Neural progenitor cell (in vitro differentiated cells): ENCODE measurements around the gene TAF10. TPM values are rescaled to one million over a fixed set of nuclear protein-coding genes. Genes with fewer than 3 reads are reported as not detected.

Experiments
- DNase-seq: peaks from one replicate; pipeline ENCODE4 v3.0.0-alpha.2; 2016; ENCODE audit warnings: low spot score
- H2AFZ ChIP-seq: fragments of 200-600 bp; sonication (generic); replicated peaks from 2 replicates; pipeline ENCODE4 v1.6.1; 2016; ENCODE audit warnings: antibody characterized with exemption
- H3F3A ChIP-seq: fragments of 200-600 bp; sonication (generic); 2 replicates; pipeline ENCODE4 v1.6.1; 2016; ENCODE audit warnings: antibody characterized with exemption, low read depth
- H3K27ac ChIP-seq: fragments of 200-600 bp; sonication (generic); 2 replicates; pipeline ENCODE4 v1.5.1; 2016; ENCODE audit warnings: mild to moderate bottlenecking
- H3K27me3 ChIP-seq: fragments of 200-600 bp; sonication (generic); 2 replicates; pipeline ENCODE4 v1.6.1; 2016; ENCODE audit warnings: mild to moderate bottlenecking, moderate library complexity
- H3K36me3 ChIP-seq: fragments of 200-600 bp; sonication (generic); 2 replicates; pipeline ENCODE4 v1.5.1; 2016
- H3K4me1 ChIP-seq: fragments of 200-600 bp; sonication (generic); 2 replicates; pipeline ENCODE4 v1.6.1; 2016; ENCODE audit warnings: mixed run types
- H3K4me2 ChIP-seq: fragments of 200-600 bp; sonication (generic); 2 replicates; pipeline ENCODE4 v1.6.1; 2016
- H3K4me3 ChIP-seq: fragments of 200-600 bp; sonication (generic); 2 replicates; pipeline ENCODE4 v1.5.1; 2016
- H3K79me2 ChIP-seq: fragments of 200-600 bp; sonication (generic); 2 replicates; pipeline ENCODE4 v1.6.1; 2016; ENCODE audit warnings: low read depth
- H3K9ac ChIP-seq: fragments of 200-600 bp; sonication (generic); 2 replicates; pipeline ENCODE4 v1.6.1; 2016
- H3K9me3 ChIP-seq: fragments of 200-600 bp; sonication (generic); 2 replicates; pipeline ENCODE4 v1.5.1; 2016; ENCODE audit warnings: low read depth
- H4K20me1 ChIP-seq: fragments of 200-600 bp; sonication (generic); 2 replicates; pipeline ENCODE4 v1.6.1; 2016; ENCODE audit warnings: low read depth
- H3K27ac Mint-ChIP-seq: 3 replicates; pipeline ENCODE4 v1.8.0; 2021; ENCODE audit warnings: mixed read lengths
- H3K27me3 Mint-ChIP-seq: 2 replicates; pipeline ENCODE4 v1.8.0; 2022; ENCODE audit warnings: low read depth, mild to moderate bottlenecking, inconsistent platforms, moderate library complexity, mixed read lengths; ENCODE audit not compliant: insufficient read depth
- H3K36me3 Mint-ChIP-seq: 3 replicates; pipeline ENCODE4 v1.8.0; 2021; ENCODE audit warnings: mixed read lengths
- H3K4me1 Mint-ChIP-seq: 3 replicates; pipeline ENCODE4 v1.8.0; 2021; ENCODE audit warnings: mixed read lengths
- H3K4me3 Mint-ChIP-seq: 3 replicates; pipeline ENCODE4 v1.8.0; 2021; ENCODE audit warnings: mild to moderate bottlenecking, moderate library complexity, mixed read lengths
- H3K9me3 Mint-ChIP-seq: 3 replicates; pipeline ENCODE4 v1.8.0; 2020; ENCODE audit warnings: mixed read lengths
- EZH2 ChIP-seq: fragments of 200-600 bp; sonication (generic); IDR thresholded peaks from 2 replicates; pipeline ENCODE4 v1.6.1; 2017; ENCODE audit warnings: antibody characterized with exemption, mild to moderate bottlenecking, moderate library complexity
- EZH2phosphoT487 ChIP-seq: fragments of 200-600 bp; sonication (generic); IDR thresholded peaks from 2 replicates; pipeline ENCODE4 v1.6.1; 2017; ENCODE audit warnings: antibody characterized with exemption
- total RNA-seq: library from RNA; depleted of rRNA; stranded (reverse); fragments of >200 nt; gene quantifications from 2 replicates; pipeline ENCODE4 v1.2.3, GENCODE V29; 2015; ENCODE audit warnings: low replicate concordance
- TF ChIP-seq, protein P1 (sequence below): fragments of 200-600 bp; sonication (generic); IDR thresholded peaks from 2 replicates; pipeline ENCODE4 v1.5.1; 2017; ENCODE audit warnings: antibody characterized with exemption, mild to moderate bottlenecking

Gene TAF10
- total RNA-seq, 1 donor from 2014 or later, result 34.1 TPM

DNA sequence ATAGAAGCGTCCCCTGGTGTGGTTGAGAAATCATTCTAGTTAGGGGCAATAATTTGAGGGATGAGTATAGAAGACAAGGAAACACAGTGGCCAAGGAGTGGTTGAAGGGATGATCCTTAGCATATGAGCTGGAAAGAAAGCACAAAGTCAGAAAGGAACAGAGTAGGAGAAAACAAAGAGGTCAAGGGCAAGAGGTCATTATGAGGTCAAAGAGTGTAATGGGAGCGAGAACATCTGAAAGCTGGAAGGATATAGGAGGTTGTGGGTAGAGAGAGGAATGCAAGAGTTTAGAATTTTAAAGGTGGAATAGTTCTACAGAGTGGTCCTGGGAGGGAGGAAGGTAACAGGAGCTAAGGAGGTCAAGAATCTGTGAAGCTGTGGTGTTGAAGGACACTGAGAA is 41.6 kb upstream of the TAF10 start:
- Mint-ChIP-seq H3K36me3 (no peaks in the 10 kb centered on the region), H3K27ac (no peak overlapping the region), H3K4me3 (no peak overlapping the region), H3K4me1 (peaks cover 11% of the 10 kb centered on the region), H3K27me3 (peaks cover 5% of the 10 kb centered on the region), H3K9me3 (no peaks in the 10 kb centered on the region)
- no peak for DNase-seq
- H4K20me1 ChIP-seq, result no peaks in the 10 kb centered on the region
- H3K9ac ChIP-seq, result no peak overlapping the region
- H2AFZ ChIP-seq, result no peak overlapping the region
- peaks cover 75% of the 10 kb centered on the region for H3K27me3 ChIP-seq
- no peak for TF ChIP-seq EZH2
- TF ChIP-seq, protein P1, sequence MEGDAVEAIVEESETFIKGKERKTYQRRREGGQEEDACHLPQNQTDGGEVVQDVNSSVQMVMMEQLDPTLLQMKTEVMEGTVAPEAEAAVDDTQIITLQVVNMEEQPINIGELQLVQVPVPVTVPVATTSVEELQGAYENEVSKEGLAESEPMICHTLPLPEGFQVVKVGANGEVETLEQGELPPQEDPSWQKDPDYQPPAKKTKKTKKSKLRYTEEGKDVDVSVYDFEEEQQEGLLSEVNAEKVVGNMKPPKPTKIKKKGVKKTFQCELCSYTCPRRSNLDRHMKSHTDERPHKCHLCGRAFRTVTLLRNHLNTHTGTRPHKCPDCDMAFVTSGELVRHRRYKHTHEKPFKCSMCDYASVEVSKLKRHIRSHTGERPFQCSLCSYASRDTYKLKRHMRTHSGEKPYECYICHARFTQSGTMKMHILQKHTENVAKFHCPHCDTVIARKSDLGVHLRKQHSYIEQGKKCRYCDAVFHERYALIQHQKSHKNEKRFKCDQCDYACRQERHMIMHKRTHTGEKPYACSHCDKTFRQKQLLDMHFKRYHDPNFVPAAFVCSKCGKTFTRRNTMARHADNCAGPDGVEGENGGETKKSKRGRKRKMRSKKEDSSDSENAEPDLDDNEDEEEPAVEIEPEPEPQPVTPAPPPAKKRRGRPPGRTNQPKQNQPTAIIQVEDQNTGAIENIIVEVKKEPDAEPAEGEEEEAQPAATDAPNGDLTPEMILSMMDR, result no peak
- TF ChIP-seq EZH2phosphoT487, result no peak
- no peaks in the 10 kb centered on the region for H3K36me3 ChIP-seq
- H3K4me1 ChIP-seq, result peaks cover 3% of the 10 kb centered on the region
- H3K4me2 ChIP-seq, result no peak overlapping the region
- no peaks in the 10 kb centered on the region for H3K79me2 ChIP-seq
- no peaks in the 10 kb centered on the region for H3K9me3 ChIP-seq
- H3K4me3 ChIP-seq, result no peak overlapping the region
- H3K27ac ChIP-seq, result no peak overlapping the region
- H3F3A ChIP-seq, result peaks cover 7% of the 10 kb centered on the region

DNA sequence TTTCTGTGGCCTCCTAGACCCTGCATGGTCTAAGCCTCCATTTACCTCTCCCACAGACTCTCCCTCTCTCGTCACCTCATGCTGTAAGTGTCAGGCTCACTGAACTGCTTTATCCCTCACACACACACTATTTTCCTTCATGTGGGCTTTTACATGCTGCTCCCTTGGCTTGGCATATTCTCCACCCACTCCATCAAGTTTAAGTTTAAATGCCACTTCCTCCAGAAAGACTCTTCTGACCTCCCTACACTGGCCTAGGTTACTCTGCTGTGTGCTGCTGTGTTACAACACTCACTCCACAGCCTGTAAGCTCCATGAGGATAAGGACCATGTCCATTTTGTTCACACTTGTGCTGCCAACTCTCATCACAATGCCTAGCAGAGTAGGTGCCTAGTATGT is 41.1 kb upstream of the TAF10 start:
- no peaks in the 10 kb centered on the region for H4K20me1 ChIP-seq
- DNase-seq, result no peak
- H3K9me3 ChIP-seq, result no peaks in the 10 kb centered on the region
- H3K4me1 ChIP-seq, result peaks cover 3% of the 10 kb centered on the region
- no peak overlapping the region for H3K4me3 ChIP-seq
- no peak overlapping the region for H2AFZ ChIP-seq
- no peaks in the 10 kb centered on the region for H3K79me2 ChIP-seq
- Mint-ChIP-seq H3K27ac (no peak overlapping the region), H3K4me1 (peaks cover 11% of the 10 kb centered on the region), H3K4me3 (no peak overlapping the region), H3K36me3 (no peaks in the 10 kb centered on the region), H3K27me3 (peaks cover 5% of the 10 kb centered on the region), H3K9me3 (no peaks in the 10 kb centered on the region)
- H3K9ac ChIP-seq, result no peak overlapping the region
- H3K4me2 ChIP-seq, result no peak overlapping the region
- H3K27ac ChIP-seq, result no peak overlapping the region
- no peak for TF ChIP-seq EZH2phosphoT487
- TF ChIP-seq EZH2, result no peak
- TF ChIP-seq, protein P1, result no peak
- H3K36me3 ChIP-seq, result no peaks in the 10 kb centered on the region
- H3K27me3 ChIP-seq, result peaks cover 69% of the 10 kb centered on the region
- H3F3A ChIP-seq, result peaks cover 7% of the 10 kb centered on the region

DNA sequence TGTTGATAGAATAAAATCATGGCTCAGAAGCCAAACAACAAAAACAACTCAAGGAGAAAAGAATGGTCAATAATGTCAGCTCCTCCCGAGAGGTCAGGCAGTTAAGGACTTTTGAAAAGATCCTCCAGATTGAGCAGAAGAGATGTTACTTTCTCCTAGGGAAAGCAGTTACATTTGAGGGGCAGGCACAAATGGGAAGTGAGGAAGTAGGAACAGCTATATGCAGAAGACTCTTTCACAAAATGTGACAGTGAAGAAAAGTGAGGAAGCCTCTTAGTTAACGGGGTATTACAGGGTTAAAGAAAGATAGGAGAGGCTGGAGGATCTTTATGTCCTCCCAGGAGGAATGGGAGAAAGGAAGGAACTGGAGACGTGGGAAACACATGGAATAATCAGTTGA is 40.2 kb upstream of the TAF10 start:
- H3K27me3 Mint-ChIP-seq, result peaks cover 5% of the 10 kb centered on the region
- Histone ChIP-seq H3K79me2 (no peaks in the 10 kb centered on the region), H3K4me1 (peaks cover 7% of the 10 kb centered on the region), H4K20me1 (no peaks in the 10 kb centered on the region), H3K9ac (no peak overlapping the region), H3K27ac (no peak overlapping the region), H3K4me2 (no peak overlapping the region), H3K27me3 (peaks cover 60% of the 10 kb centered on the region), H3K9me3 (no peaks in the 10 kb centered on the region), H3F3A (peaks cover 7% of the 10 kb centered on the region), H3K4me3 (no peak overlapping the region), H2AFZ (no peak overlapping the region), H3K36me3 (no peaks in the 10 kb centered on the region)
- no peak overlapping the region for H3K4me3 Mint-ChIP-seq
- no peaks in the 10 kb centered on the region for H3K36me3 Mint-ChIP-seq
- TF ChIP-seq, protein P1, result no peak
- TF ChIP-seq EZH2phosphoT487 (no peak), EZH2 (no peak)
- peaks cover 10% of the 10 kb centered on the region for H3K4me1 Mint-ChIP-seq
- H3K9me3 Mint-ChIP-seq, result no peaks in the 10 kb centered on the region
- no peak overlapping the region for H3K27ac Mint-ChIP-seq
- DNase-seq, result no peak
